Epithelial cell of esophagus (primary cell): ENCODE data around the gene CHD6.

Source experiments
- DNase-seq: peaks from one replicate; pipeline ENCODE4 v3.0.0; 2010; ENCODE audit warnings: low read depth
- H3K4me3 ChIP-seq: 2 replicates; pipeline ENCODE4 v1.5.1; 2011; ENCODE audit warnings: mild to moderate bottlenecking, low read length, control low read depth
- CTCF ChIP-seq: IDR thresholded peaks from 2 replicates; pipeline ENCODE4 v1.5.1; 2011; ENCODE audit warnings: low read depth, mild to moderate bottlenecking, low read length, control low read depth, inconsistent platforms; ENCODE audit not compliant: insufficient read depth; ENCODE audit errors: missing control alignments

The CHD6 gene

GRCh38 chr20:41533537-41534136, 84.5 kb downstream of the CHD6 start:
- no peak for DNase-seq
- TF ChIP-seq CTCF, result no peak
- no peak overlapping the region for H3K4me3 ChIP-seq

- TF ChIP-seq CTCF, result no peak
- no peak overlapping the region for H3K4me3 ChIP-seq
- DNase-seq, result no peak
Observed at GRCh38 chr20:41532935-41533334, 85.2 kb downstream of the CHD6 start.

GRCh38 chr20:41531518-41532275, 86.5 kb downstream of the CHD6 start:
- TF ChIP-seq CTCF, result no peak
- DNase-seq, result no peak
- no peak overlapping the region for H3K4me3 ChIP-seq

- no peak for TF ChIP-seq CTCF
- no peak for DNase-seq
- no peak overlapping the region for H3K4me3 ChIP-seq
Observed at GRCh38 chr20:41530923-41531322, 87.3 kb downstream of the CHD6 start.

- DNase-seq, result no peak
- no peak for TF ChIP-seq CTCF
- H3K4me3 ChIP-seq, result no peak overlapping the region
Observed at GRCh38 chr20:41526327-41526726, 91.8 kb downstream of the CHD6 start.

- TF ChIP-seq CTCF, result no peak
- DNase-seq, result peak; percentile 77
- no peak overlapping the region for H3K4me3 ChIP-seq
Observed at GRCh38 chr20:41524980-41525613, 93.1 kb downstream of the CHD6 start.
